Measurements from ENCODE around the gene FRMPD4. TPM values are rescaled to one million over a fixed set of nuclear protein-coding genes. Genes with fewer than 3 reads are reported as not detected.
A peak's percentile ranks its signal among the peaks of the same experiment; 100 is the strongest.

Gene FRMPD4
- total RNA-seq, 1 donor from 2014 or later: 0.54 TPM

DNA sequence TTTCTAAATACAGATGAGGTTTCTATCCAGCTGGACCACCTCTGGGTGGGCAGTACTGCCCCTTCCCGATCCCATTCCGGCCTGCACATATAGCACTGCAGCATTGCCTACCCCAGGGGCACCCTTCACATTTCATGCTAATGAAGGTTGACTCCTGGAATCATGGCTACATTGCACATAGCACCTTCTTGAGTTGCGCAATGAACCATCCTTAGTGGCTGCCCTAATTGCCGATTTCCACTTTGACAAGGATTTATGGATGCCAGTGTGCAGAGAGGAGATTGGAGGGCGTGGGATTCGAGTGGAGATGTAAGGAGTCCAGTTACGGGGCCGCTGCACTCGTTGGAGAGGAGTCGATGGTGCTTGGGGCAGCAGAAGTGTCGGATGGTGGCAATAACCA lies 229.0 kb downstream of the FRMPD4 start:
- H3K4me3 ChIP-seq (ENCODE audit: insufficient read depth, low read depth, low read length): no peak overlapping the region
- Mint-ChIP-seq H3K4me3 (ENCODE audit: unreplicated experiment) (no peak overlapping the region), H3K27me3 (ENCODE audit: low read depth, unreplicated experiment) (peaks cover 4% of the 10 kb centered on the region), H3K4me1 (ENCODE audit: low read depth, unreplicated experiment) (no peaks in the 10 kb centered on the region), H3K36me3 (ENCODE audit: low read depth, unreplicated experiment) (no peaks in the 10 kb centered on the region), H3K27ac (ENCODE audit: unreplicated experiment) (no peak overlapping the region), H3K9me3 (ENCODE audit: unreplicated experiment) (no peaks in the 10 kb centered on the region)
- no peak overlapping the region for H3K4me2 ChIP-seq (ENCODE audit: low read length)
- no peaks in the 10 kb centered on the region for H3K79me2 ChIP-seq (ENCODE audit: insufficient read depth, low read length)
- no peaks in the 10 kb centered on the region for H3K27me3 ChIP-seq (ENCODE audit: insufficient read depth, low read length)
- no peak overlapping the region for H2AFZ ChIP-seq (ENCODE audit: low read depth, low read length)
- H4K20me1 ChIP-seq (ENCODE audit: insufficient read depth, low read length): no peaks in the 10 kb centered on the region
- no peaks in the 10 kb centered on the region for H3K4me1 ChIP-seq (ENCODE audit: insufficient read depth, low read length)
- no peak for DNase-seq (ENCODE audit: low read depth)
- no peaks in the 10 kb centered on the region for H3K9me3 ChIP-seq (ENCODE audit: insufficient read depth, low read depth, low read length)
- TF ChIP-seq, protein P1, sequence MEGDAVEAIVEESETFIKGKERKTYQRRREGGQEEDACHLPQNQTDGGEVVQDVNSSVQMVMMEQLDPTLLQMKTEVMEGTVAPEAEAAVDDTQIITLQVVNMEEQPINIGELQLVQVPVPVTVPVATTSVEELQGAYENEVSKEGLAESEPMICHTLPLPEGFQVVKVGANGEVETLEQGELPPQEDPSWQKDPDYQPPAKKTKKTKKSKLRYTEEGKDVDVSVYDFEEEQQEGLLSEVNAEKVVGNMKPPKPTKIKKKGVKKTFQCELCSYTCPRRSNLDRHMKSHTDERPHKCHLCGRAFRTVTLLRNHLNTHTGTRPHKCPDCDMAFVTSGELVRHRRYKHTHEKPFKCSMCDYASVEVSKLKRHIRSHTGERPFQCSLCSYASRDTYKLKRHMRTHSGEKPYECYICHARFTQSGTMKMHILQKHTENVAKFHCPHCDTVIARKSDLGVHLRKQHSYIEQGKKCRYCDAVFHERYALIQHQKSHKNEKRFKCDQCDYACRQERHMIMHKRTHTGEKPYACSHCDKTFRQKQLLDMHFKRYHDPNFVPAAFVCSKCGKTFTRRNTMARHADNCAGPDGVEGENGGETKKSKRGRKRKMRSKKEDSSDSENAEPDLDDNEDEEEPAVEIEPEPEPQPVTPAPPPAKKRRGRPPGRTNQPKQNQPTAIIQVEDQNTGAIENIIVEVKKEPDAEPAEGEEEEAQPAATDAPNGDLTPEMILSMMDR (IDR thresholded peaks at IDR 0.05; ENCODE audit: insufficient read depth, low read depth, low read length): no peak
- TF ChIP-seq EZH2 (IDR thresholded peaks at IDR 0.05; ENCODE audit: insufficient read depth, low read length): no peak
- H3K9ac ChIP-seq (ENCODE audit: low read length): no peak overlapping the region
- no peak overlapping the region for H3K27ac ChIP-seq (ENCODE audit: low read depth, low read length)
- H3K36me3 ChIP-seq (ENCODE audit: insufficient read depth, low read length): no peaks in the 10 kb centered on the region
- FAIRE-seq: no peak

GRCh38 chrX:12370497-12370986 lies 232.3 kb downstream of the FRMPD4 start:
- Histone ChIP-seq H4K20me1 (ENCODE audit: insufficient read depth, low read length) (no peaks in the 10 kb centered on the region), H3K4me1 (ENCODE audit: insufficient read depth, low read length) (no peaks in the 10 kb centered on the region), H3K4me3 (ENCODE audit: insufficient read depth, low read depth, low read length) (no peak overlapping the region), H3K27ac (ENCODE audit: low read depth, low read length) (no peak overlapping the region), H3K27me3 (ENCODE audit: insufficient read depth, low read length) (no peaks in the 10 kb centered on the region), H3K4me2 (ENCODE audit: low read length) (no peak overlapping the region), H3K9me3 (ENCODE audit: insufficient read depth, low read depth, low read length) (no peaks in the 10 kb centered on the region), H3K79me2 (ENCODE audit: insufficient read depth, low read length) (no peaks in the 10 kb centered on the region), H3K36me3 (ENCODE audit: insufficient read depth, low read length) (no peaks in the 10 kb centered on the region), H2AFZ (ENCODE audit: low read depth, low read length) (no peak overlapping the region), H3K9ac (ENCODE audit: low read length) (no peak overlapping the region)
- Mint-ChIP-seq H3K27me3 (ENCODE audit: low read depth, unreplicated experiment) (peaks cover 4% of the 10 kb centered on the region), H3K36me3 (ENCODE audit: low read depth, unreplicated experiment) (no peaks in the 10 kb centered on the region), H3K27ac (ENCODE audit: unreplicated experiment) (no peak overlapping the region), H3K4me1 (ENCODE audit: low read depth, unreplicated experiment) (no peaks in the 10 kb centered on the region), H3K9me3 (ENCODE audit: unreplicated experiment) (no peaks in the 10 kb centered on the region), H3K4me3 (ENCODE audit: unreplicated experiment) (no peak overlapping the region)
- TF ChIP-seq EZH2 (IDR thresholded peaks at IDR 0.05; ENCODE audit: insufficient read depth, low read length): no peak
- TF ChIP-seq, protein P1 (IDR thresholded peaks at IDR 0.05; ENCODE audit: insufficient read depth, low read depth, low read length): no peak
- DNase-seq (ENCODE audit: low read depth) (peak; percentile 46), FAIRE-seq (peak; percentile 59)

GRCh38 chrX:12372111-12372510 lies 233.8 kb downstream of the FRMPD4 start:
- Histone ChIP-seq H3K9ac (ENCODE audit: low read length) (no peak overlapping the region), H3K27ac (ENCODE audit: low read depth, low read length) (peak overlapping the region; percentile 26), H4K20me1 (ENCODE audit: insufficient read depth, low read length) (no peaks in the 10 kb centered on the region), H3K4me3 (ENCODE audit: insufficient read depth, low read depth, low read length) (no peak overlapping the region), H3K4me1 (ENCODE audit: insufficient read depth, low read length) (no peaks in the 10 kb centered on the region), H3K4me2 (ENCODE audit: low read length) (peak overlapping the region; percentile 32), H3K79me2 (ENCODE audit: insufficient read depth, low read length) (no peaks in the 10 kb centered on the region), H2AFZ (ENCODE audit: low read depth, low read length) (no peak overlapping the region), H3K9me3 (ENCODE audit: insufficient read depth, low read depth, low read length) (no peaks in the 10 kb centered on the region), H3K36me3 (ENCODE audit: insufficient read depth, low read length) (no peaks in the 10 kb centered on the region), H3K27me3 (ENCODE audit: insufficient read depth, low read length) (no peaks in the 10 kb centered on the region)
- Mint-ChIP-seq H3K9me3 (ENCODE audit: unreplicated experiment) (no peaks in the 10 kb centered on the region), H3K4me1 (ENCODE audit: low read depth, unreplicated experiment) (no peaks in the 10 kb centered on the region), H3K27me3 (ENCODE audit: low read depth, unreplicated experiment) (peaks cover 4% of the 10 kb centered on the region), H3K36me3 (ENCODE audit: low read depth, unreplicated experiment) (no peaks in the 10 kb centered on the region), H3K27ac (ENCODE audit: unreplicated experiment) (no peak overlapping the region), H3K4me3 (ENCODE audit: unreplicated experiment) (no peak overlapping the region)
- DNase-seq (ENCODE audit: low read depth) (peak; percentile 39), FAIRE-seq (peak; percentile 95)
- TF ChIP-seq EZH2 (IDR thresholded peaks at IDR 0.05; ENCODE audit: insufficient read depth, low read length): no peak
- TF ChIP-seq, protein P1 (IDR thresholded peaks at IDR 0.05; ENCODE audit: insufficient read depth, low read depth, low read length): no peak

Measured in astrocyte (in vitro differentiated cells and primary cell).